H9 (cell line): ENCODE results near the gene GSS. TPM values are rescaled to one million over a fixed set of nuclear protein-coding genes. Genes with fewer than 3 reads are reported as not detected.
A peak's percentile ranks its signal among the peaks of the same experiment; 100 is the strongest.

Source experiments
- DNase-seq: peaks from one replicate; pipeline ENCODE4 v3.0.0-alpha.2; 2017
- H2AFZ ChIP-seq: one replicate; pipeline ENCODE4 v1.6.1; 2013; ENCODE audit warnings: mild to moderate bottlenecking, low read length, control low read depth, moderate library complexity
- H2AK5ac ChIP-seq: 2 replicates; pipeline ENCODE4 v1.6.1; 2013; ENCODE audit warnings: low read length, control low read depth, mixed read lengths; ENCODE audit not compliant: insufficient read length
- H2BK120ac ChIP-seq: one replicate; pipeline ENCODE4 v1.6.1; 2013; ENCODE audit warnings: low read depth, mild to moderate bottlenecking, low read length, control low read depth, inconsistent platforms; ENCODE audit not compliant: poor library complexity, severe bottlenecking
- H2BK12ac ChIP-seq: 2 replicates; pipeline ENCODE4 v1.6.1; 2013; ENCODE audit warnings: low read length, control low read depth, mixed read lengths, low read depth; ENCODE audit not compliant: insufficient read length
- H2BK15ac ChIP-seq: 2 replicates; pipeline ENCODE4 v1.6.1; 2013; ENCODE audit warnings: low read depth, low read length, control low read depth
- H2BK20ac ChIP-seq: one replicate; pipeline ENCODE4 v1.6.1; 2013; ENCODE audit warnings: low read depth, mild to moderate bottlenecking, low read length, control low read depth, inconsistent platforms; ENCODE audit not compliant: poor library complexity, severe bottlenecking
- H2BK5ac ChIP-seq: 2 replicates; pipeline ENCODE4 v1.6.1; 2013; ENCODE audit warnings: low read length, control low read depth, mixed read lengths; ENCODE audit not compliant: insufficient read length
- H3K14ac ChIP-seq: 2 replicates; pipeline ENCODE4 v1.6.1; 2013; ENCODE audit warnings: low read length, control low read depth; ENCODE audit not compliant: insufficient read depth
- H3K18ac ChIP-seq: 2 replicates; pipeline ENCODE4 v1.6.1; 2013; ENCODE audit warnings: low read depth, mild to moderate bottlenecking, mixed read lengths, low read length, control low read depth; ENCODE audit not compliant: insufficient read length
- H3K23ac ChIP-seq: 2 replicates; pipeline ENCODE4 v1.6.1; 2013; ENCODE audit warnings: low read length, control low read depth, mixed read lengths, low read depth; ENCODE audit not compliant: insufficient read length
- H3K23me2 ChIP-seq: 2 replicates; pipeline ENCODE4 v1.6.1; 2013; ENCODE audit warnings: low read depth, mild to moderate bottlenecking, mixed read lengths, low read length, control low read depth; ENCODE audit not compliant: insufficient read length, poor library complexity, severe bottlenecking
- H3K27ac ChIP-seq: 2 replicates; pipeline ENCODE4 v1.5.1; 2013; ENCODE audit warnings: low read length, control low read depth, mixed read lengths, low read depth; ENCODE audit not compliant: insufficient read length
- H3K27me3 ChIP-seq: 2 replicates; pipeline ENCODE4 v1.6.1; 2013; ENCODE audit warnings: low read length, control low read depth, inconsistent platforms; ENCODE audit not compliant: insufficient read depth
- H3K4ac ChIP-seq: 2 replicates; pipeline ENCODE4 v1.6.1; 2013; ENCODE audit warnings: low read depth, mild to moderate bottlenecking, control low read depth, inconsistent platforms, low read length, moderate library complexity
- H3K4me1 ChIP-seq: 2 replicates; pipeline ENCODE4 v1.6.1; 2013; ENCODE audit warnings: low read length, control low read depth, inconsistent platforms; ENCODE audit not compliant: insufficient read depth
- H3K4me2 ChIP-seq: 2 replicates; pipeline ENCODE4 v1.6.1; 2013; ENCODE audit warnings: low read length, control low read depth, mixed read lengths; ENCODE audit not compliant: insufficient read length, insufficient read depth
- H3K56ac ChIP-seq: 2 replicates; pipeline ENCODE4 v1.6.1; 2013; ENCODE audit warnings: low read depth, mild to moderate bottlenecking, mixed read lengths, low read length, control low read depth; ENCODE audit not compliant: insufficient read length
- H3K79me1 ChIP-seq: 2 replicates; pipeline ENCODE4 v1.6.1; 2013; ENCODE audit warnings: low read depth, mild to moderate bottlenecking, moderate library complexity, low read length, control low read depth, inconsistent platforms; ENCODE audit not compliant: insufficient read depth, poor library complexity, severe bottlenecking
- H3K79me2 ChIP-seq: 2 replicates; pipeline ENCODE4 v1.6.1; 2013; ENCODE audit warnings: low read length, control low read depth, inconsistent platforms; ENCODE audit not compliant: insufficient read depth
- H3K9ac ChIP-seq: 2 replicates; pipeline ENCODE4 v1.6.1; 2013; ENCODE audit warnings: low read length, control low read depth, mixed read lengths; ENCODE audit not compliant: insufficient read length; ENCODE audit errors: extremely low read depth
- H3K9me3 ChIP-seq: one replicate; pipeline ENCODE4 v1.6.1; 2013; ENCODE audit warnings: low read depth, low read length, inconsistent platforms; ENCODE audit not compliant: control insufficient read depth
- H3T11ph ChIP-seq: one replicate; pipeline ENCODE4 v1.6.1; 2013; ENCODE audit warnings: mild to moderate bottlenecking, low read length, control low read depth, inconsistent platforms
- H4K20me1 ChIP-seq: one replicate; pipeline ENCODE4 v1.6.1; 2013; ENCODE audit not compliant: control insufficient read depth, insufficient read length, insufficient read depth
- H4K5ac ChIP-seq: 2 replicates; pipeline ENCODE4 v1.6.1; 2013; ENCODE audit warnings: low read depth, mild to moderate bottlenecking, mixed read lengths, low read length, control low read depth; ENCODE audit not compliant: insufficient read length
- H4K8ac ChIP-seq: replicated peaks from 2 replicates; pipeline ENCODE4 v1.6.1; 2013; ENCODE audit warnings: low read length, control low read depth, mixed read lengths, low read depth; ENCODE audit not compliant: insufficient read length
- H4K91ac ChIP-seq: 2 replicates; pipeline ENCODE4 v1.6.1; 2013; ENCODE audit warnings: low read depth, mild to moderate bottlenecking, moderate library complexity, mixed read lengths, low read length, control low read depth; ENCODE audit not compliant: insufficient read length
- H3K27ac Mint-ChIP-seq, 3 experiments: 2 replicates in 2 of 3; 3 replicates in 1 of 3; pipeline ENCODE4 v1.8.0; 2020 to 2021; ENCODE audit warnings: mixed read lengths in 3 of 3, mild to moderate bottlenecking in 1 of 3, moderate library complexity in 1 of 3
- H3K27me3 Mint-ChIP-seq: 2 replicates; pipeline ENCODE4 v1.8.0; 2021; ENCODE audit warnings: low read depth, mild to moderate bottlenecking, moderate library complexity, mixed read lengths
- H3K36me3 Mint-ChIP-seq, 3 experiments: 2 replicates in 2 of 3; 3 replicates in 1 of 3; pipeline ENCODE4 v1.8.0; 2020 to 2021; ENCODE audit warnings: low read depth in 3 of 3, mixed read lengths in 3 of 3; ENCODE audit not compliant: insufficient read depth in 1 of 3
- H3K4me1 Mint-ChIP-seq, 2 experiments: 2 replicates each; pipeline ENCODE4 v1.8.0; 2020; ENCODE audit warnings: mixed read lengths in 2 of 2
- H3K4me3 Mint-ChIP-seq, 2 experiments: 2 replicates in 1 of 2; 3 replicates in 1 of 2; pipeline ENCODE4 v1.8.0; 2020 to 2021; ENCODE audit warnings: mild to moderate bottlenecking in 2 of 2, mixed read lengths in 2 of 2, moderate library complexity in 1 of 2
- H3K9me3 Mint-ChIP-seq, 2 experiments: 2 replicates in 1 of 2; 3 replicates in 1 of 2; pipeline ENCODE4 v1.8.0; 2020; ENCODE audit warnings: mild to moderate bottlenecking in 2 of 2, mixed read lengths in 2 of 2, moderate library complexity in 1 of 2
- WGBS: extraction: QIAGEN DNeasy Blood & Tissue Kit; methylation state at CpG from one replicate; pipeline ENCODE4 v1.1.7; 2013; ENCODE audit warnings: missing lambda C conversion rate, low lambda C conversion rate, mixed read lengths; ENCODE audit not compliant: insufficient read length; ENCODE audit errors: extremely low coverage; 5-methylcytosine and 5-hydroxymethylcytosine counted together
- total RNA-seq: library from RNA; stranded (reverse); gene quantifications from 2 replicates; pipeline ENCODE4 v1.2.1, GENCODE V29; 2021
- TF ChIP-seq, protein P1 (sequence below): fragments of 200-600 bp; sonication (generic); conservative IDR thresholded peaks from 3 replicates; pipeline ENCODE4 v1.8.0; 2021; ENCODE audit warnings: antibody characterized with exemption, mild to moderate bottlenecking

GSS gene
- total RNA-seq, 1 experiment from 2014 or later, result 48.5 TPM

DNA sequence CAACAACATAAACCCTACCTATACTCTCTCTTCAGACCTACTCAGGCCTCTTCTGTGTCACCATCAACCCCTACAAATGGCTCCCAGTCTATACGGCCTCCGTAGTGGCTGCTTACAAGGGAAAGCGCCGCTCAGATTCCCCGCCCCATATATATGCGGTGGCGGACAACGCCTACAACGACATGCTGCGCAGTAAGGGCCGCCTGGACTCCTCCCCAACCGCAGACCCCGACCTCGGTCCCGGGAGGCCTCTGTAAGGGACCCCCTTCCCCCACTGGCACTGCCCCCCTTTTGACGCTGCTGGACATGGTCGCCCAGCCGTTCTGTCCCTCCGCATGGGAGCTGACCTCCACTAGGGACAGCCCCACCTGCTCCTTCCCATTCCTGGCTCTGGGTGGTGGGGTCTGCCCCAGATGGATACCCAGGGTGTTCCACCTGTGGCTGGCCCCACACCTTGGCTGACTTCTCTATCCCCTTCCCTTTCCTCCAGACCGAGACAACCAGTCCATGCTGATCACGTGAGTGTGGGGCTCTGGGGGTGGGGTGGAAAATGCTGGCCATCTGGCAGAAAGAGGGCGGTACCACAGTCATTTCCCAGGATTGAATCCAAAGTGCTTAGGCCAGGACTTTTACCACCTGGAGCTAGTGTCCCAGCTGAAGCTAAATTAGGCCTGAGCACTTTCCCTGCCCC lies 25.1 kb upstream of the GSS start:
- Mint-ChIP-seq H3K4me1 (peaks cover 66 to 68% of the 10 kb centered on the region in 2 experiments), H3K9me3 (peaks cover 0 to 8% of the 10 kb centered on the region in 2 experiments; a peak in 2 of 5 replicates)

More for the DNA sequence above, 25.1 kb upstream of the GSS start:
- H3K27me3 ChIP-seq, result no peaks in the 10 kb centered on the region
- no peak overlapping the region for H2AFZ ChIP-seq
- H3K23ac ChIP-seq, result no peak overlapping the region
- no peak overlapping the region for H4K5ac ChIP-seq
- H3K9me3 ChIP-seq, result no peaks in the 10 kb centered on the region
- H2BK5ac ChIP-seq, result no peak overlapping the region
- Mint-ChIP-seq H3K36me3 (no peaks in the 10 kb centered on the region), H3K4me3 (no peak overlapping the region), H3K27ac (peak overlapping the region in 1 of 3 experiments; percentile 98; a peak in 2 of 7 replicates), H3K27me3 (peaks cover 96% of the 10 kb centered on the region)
- no peak overlapping the region for H2AK5ac ChIP-seq
- H2BK120ac ChIP-seq, result no peak overlapping the region
- peak; percentile 68 for DNase-seq
- peaks cover 8% of the 10 kb centered on the region; the same call in 1 of the 2 replicates for H3K4me1 ChIP-seq
- H2BK12ac ChIP-seq, result no peak overlapping the region
- no CpG with 5 or more reads among the region's 22 CpGs for WGBS
- H2BK15ac ChIP-seq, result no peak overlapping the region
- TF ChIP-seq, protein P1, sequence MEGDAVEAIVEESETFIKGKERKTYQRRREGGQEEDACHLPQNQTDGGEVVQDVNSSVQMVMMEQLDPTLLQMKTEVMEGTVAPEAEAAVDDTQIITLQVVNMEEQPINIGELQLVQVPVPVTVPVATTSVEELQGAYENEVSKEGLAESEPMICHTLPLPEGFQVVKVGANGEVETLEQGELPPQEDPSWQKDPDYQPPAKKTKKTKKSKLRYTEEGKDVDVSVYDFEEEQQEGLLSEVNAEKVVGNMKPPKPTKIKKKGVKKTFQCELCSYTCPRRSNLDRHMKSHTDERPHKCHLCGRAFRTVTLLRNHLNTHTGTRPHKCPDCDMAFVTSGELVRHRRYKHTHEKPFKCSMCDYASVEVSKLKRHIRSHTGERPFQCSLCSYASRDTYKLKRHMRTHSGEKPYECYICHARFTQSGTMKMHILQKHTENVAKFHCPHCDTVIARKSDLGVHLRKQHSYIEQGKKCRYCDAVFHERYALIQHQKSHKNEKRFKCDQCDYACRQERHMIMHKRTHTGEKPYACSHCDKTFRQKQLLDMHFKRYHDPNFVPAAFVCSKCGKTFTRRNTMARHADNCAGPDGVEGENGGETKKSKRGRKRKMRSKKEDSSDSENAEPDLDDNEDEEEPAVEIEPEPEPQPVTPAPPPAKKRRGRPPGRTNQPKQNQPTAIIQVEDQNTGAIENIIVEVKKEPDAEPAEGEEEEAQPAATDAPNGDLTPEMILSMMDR, result no peak
- H3K18ac ChIP-seq, result peak overlapping the region; percentile 12
- H3K4me2 ChIP-seq, result no peak overlapping the region
- H4K91ac ChIP-seq, result no peak overlapping the region
- no peak overlapping the region for H3K56ac ChIP-seq
- H3K14ac ChIP-seq, result no peak overlapping the region
- H3K79me1 ChIP-seq, result no peaks in the 10 kb centered on the region
- no peaks in the 10 kb centered on the region for H3K23me2 ChIP-seq
- no peaks in the 10 kb centered on the region for H3K79me2 ChIP-seq
- H4K8ac ChIP-seq, result no peak overlapping the region
- no peak overlapping the region for H2BK20ac ChIP-seq
- H3T11ph ChIP-seq, result no peak overlapping the region
- no peak overlapping the region for H3K27ac ChIP-seq
- no peaks in the 10 kb centered on the region for H4K20me1 ChIP-seq
- no peak overlapping the region for H3K9ac ChIP-seq
- H3K4ac ChIP-seq, result no peak overlapping the region
